NK-92 (cell line): ENCODE measurements around the gene FAHD2B.
"Not testable (repeated sequence)": the region's sequence is repeated elsewhere in the genome, so short reads cannot be mapped to it uniquely, and the experiment has no call there.

Source experiments
- DNase-seq: peaks from one replicate; lab custom pipeline; 2025; ENCODE audit not compliant: unreplicated experiment; lab: John Stamatoyannopoulos, UW

The FAHD2B gene

DNA sequence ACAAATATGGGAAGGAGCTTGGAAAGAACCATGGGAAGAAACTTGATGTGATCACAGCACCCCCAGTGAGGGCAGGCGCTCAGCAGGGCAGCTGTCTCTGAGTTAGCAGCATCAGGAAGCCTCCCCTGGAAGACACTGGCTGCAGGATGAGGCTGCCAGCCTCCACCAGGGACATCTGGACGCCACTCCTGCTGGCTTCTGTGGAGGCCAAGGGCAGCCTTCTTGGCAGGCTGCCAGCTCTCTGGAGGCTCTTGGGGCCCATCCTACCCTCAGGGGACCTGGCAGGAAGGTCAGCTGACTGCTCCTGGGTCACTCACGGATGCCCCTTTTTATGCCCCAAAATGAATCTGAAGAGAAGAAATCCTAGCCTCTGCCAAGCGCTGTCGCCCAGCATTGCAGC is 26.0 kb downstream of the FAHD2B start:
- not testable (repeated sequence) for DNase-seq

DNA sequence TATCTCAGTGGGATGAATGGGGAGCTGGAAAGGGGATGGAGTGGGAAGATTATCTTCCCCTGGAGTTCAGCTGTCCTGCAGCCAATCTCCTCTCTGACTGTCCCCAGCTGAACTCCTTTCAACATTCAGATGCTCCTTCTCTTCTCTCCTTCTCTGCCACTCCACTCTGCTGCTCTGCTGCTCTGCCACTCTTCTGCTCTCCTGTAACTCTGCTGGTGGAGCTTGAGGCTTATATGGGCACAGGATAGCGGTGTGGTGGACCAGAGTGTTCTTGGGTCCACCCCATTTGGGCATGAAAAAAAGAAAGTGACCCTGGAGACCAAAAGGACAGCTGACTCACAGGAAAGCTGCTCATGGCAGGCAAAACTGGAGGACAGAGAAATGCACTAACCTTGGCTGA is 26.6 kb downstream of the FAHD2B start:
- DNase-seq: no peak

DNA sequence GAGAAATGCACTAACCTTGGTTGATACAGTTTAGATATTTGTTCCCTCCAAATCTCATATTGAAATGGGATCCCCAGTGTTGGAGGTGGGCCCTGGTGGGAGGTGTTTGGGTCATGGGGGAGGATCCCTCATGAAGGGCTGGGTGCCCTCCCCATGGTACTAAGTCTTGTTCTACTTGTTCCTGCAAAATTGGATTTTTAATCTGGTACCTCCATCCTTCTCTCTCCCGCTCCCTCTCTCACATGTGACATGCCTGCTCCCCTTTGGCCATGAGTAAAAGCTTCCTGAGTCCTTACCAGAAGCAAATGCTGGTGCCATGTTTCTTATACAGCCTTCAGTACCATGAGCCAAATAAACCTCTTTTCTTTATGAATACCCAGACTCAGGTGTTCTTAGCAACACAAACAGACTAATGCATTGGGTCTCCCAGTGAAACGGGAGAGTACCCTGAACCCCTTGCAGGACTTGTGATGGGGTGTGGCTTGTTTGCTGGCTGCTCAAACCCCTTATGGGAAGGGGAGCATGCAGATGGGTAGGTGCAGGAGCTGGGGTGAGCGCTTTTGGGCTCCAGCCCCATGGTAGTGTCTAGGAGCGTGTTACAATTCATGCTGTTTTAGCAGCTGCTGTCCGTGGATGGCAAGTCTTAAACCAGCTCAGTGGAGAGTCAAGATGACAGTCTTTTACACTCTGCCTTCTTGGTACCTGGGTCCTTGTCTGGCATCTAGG is 27.2 kb downstream of the FAHD2B start:
- no peak for DNase-seq

DNA sequence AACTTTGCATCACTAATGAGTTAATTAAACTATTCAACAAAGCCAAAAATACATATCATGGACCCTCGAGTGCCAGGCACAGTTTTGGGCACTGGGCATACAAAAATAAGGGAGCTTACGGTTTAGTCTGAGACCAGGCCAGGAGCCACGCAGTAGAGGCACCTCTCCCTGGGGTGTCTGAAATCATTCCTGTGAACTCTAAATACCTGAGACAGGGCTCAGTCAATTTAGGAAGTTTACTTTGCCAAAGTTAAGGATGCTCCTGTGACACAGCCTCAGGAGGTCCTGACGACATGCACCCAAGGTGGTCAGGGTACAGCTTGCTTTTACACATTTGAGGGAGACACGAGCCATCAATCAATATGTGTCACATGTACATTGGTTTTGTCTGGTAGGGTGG is 28.7 kb downstream of the FAHD2B start:
- not testable (repeated sequence) for DNase-seq

DNA sequence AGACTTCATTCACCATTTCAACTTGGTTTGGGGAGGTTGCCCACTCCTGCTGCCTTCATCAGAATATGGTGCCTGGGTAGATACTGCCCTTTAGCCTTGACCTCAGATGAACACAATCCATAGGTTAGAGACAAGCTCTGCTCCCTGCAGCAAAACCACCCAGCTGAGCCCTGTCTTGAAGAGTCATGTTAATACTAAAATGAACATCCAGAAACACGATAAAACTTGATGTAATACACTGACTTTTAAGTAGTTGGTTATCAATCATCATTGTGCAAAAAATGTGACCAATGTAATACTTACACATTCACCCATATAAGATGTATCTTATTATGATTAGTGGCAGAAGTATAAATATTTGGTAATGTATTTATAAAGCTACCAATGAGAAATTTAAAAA is 32.7 kb downstream of the FAHD2B start:
- DNase-seq: not testable (repeated sequence)

DNA sequence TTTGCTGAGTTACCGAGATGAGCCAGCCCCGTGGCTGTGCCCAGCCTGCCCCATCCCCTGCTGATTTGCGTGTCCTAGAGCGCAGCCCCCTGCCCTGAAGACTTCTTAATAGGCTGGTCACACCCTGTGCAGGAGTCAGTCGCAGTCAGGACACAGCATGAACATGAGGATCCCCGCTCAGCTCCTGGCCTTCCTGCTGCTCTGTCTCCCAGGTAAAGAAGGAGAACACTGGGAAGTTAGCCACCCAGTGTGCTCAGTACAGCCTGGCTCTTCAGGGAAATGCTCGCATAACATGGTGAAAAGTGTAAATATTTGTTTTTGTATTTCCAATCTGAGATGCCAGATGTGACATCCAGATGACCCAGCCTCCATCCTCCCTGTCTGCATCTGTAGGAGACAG is 34.9 kb downstream of the FAHD2B start:
- not testable (repeated sequence) for DNase-seq

DNA sequence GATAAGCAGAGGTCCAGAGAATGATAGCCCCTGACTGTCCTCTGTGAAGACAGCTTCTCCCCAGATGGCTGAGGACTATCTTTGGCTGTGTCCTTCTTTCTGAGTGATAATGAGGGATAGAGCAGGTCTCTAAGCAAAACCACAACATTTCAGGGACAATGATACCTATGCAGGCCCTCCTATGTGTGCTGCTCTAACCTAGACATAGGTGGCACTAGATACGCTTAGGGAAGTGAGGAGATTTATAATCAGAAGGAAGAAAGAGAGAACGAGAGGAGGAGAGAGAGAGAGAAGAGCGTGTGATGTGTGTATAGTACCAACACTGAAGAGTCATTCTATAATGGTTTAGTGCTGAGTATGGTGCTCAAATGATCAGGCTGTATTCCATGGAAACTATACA is 38.5 kb downstream of the FAHD2B start:
- DNase-seq: not testable (repeated sequence)

DNA sequence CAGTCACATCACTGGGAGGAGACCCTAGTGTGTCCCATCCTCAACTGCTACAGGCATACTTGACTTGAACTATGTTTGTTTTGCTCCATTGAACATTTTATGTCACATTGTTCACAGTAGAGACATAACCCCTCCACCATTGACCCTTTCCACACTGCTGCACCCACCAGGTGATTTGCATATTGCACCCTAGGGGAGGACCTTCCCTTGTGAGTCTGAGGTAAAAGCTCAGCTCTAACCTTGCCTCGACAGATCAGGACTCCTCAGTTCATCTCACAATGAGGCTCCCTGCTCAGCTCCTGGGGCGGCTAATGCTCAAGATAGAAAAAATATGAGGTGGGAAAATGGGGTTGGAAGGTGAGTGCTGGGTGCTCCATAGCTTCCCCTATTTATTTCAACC is 44.6 kb downstream of the FAHD2B start:
- not testable (repeated sequence) for DNase-seq

DNA sequence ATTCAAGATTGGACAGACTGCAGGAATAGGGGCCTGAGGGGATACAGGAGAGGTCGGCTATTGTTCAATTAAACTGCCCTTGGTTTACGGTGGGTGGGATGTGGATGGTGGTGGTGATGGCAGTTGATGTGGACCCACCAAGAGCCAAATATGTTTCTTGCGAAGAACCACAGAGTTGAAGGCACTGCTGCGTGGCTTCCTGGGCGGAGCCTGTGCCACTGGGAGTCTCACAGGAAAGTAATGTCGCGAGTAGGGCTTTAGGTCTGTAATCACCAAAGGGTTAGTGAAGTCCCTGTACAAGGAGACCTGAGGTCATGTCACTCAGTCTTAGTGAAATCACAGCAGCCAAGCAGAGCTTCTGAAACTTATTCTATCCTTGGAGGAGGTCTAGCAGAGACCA is 46.2 kb downstream of the FAHD2B start:
- not testable (repeated sequence) for DNase-seq

DNA sequence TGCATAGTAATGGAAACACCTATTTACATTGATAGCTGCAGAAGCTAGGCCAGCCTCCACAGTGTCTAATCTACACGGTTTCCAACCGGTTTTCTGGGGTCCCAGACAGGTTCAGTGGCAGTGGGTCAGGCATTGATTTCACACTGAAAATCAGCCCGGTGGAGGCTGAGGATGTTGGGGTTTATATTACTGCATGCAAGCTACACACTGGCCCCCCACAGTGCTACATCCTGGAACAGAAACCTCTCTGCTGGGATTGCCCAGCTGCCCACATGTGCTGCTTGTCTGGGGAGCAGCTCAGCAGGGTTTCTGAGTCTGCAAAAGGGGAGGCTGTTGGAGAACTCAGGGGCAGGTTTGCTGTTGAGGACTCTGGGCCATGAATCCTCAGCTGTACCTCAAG is 48.0 kb downstream of the FAHD2B start:
- not testable (repeated sequence) for DNase-seq

DNA sequence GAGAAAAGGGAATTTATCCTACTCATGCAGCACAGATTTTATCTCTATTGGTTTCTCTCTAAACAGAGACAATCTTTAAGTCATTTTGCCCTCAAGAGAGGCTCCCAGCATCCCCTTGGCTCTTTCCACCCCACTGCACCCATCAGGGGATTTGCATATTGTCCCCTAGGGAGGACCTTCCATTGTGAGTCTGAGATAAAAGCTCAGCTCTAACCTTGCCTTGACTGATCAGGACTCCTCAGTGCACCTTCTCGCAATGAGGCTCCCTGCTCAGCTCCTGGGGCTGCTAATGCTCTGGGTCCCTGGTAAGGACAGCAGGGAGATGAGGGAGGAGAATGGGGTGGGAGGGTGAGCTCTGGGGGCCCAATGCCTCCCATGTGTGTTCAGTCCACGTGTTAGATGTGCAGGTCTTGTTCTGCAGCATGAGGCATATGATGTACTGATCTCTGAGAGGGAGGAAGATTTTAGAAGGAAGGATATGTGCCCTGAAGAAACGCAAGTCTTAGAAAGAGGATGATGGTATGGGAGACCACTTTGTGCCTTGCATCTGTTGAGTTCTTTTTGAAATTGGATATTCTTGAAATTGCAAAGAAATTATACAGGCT is 48.7 kb downstream of the FAHD2B start:
- DNase-seq: not testable (repeated sequence)
